ENCODE measurements around the gene DMD. TPM values are rescaled to one million over a fixed set of nuclear protein-coding genes. Genes with fewer than 3 reads are reported as not detected.

The DMD gene
- polyA plus RNA-seq, 3 donors, result 0.23 TPM; not detected in 2

DNA sequence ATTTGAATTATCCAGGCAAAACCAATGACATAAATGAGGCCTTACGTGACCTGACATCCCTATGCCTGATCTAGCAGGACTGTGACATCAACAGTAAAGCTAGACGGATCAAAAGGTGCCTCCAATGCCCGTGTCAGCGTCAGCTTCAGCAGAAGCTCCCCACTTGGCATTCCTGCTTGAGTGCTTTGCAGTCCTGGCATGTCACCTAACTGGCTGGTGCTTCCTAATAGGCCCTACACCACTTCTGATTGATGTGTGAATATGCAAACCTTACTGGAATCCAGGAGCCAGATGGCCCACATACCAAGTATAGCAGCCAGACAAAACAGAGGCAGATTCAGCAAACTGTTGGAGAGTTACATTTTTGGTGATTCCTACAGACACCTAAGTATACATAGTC lies 224.2 kb downstream of the DMD start:
- Mint-ChIP-seq H3K9me3 (peaks cover 0 to 2% (median 0%) of the 10 kb centered on the region in 7 donors), H3K27me3 (ENCODE audit: low read depth in 3 of 3) (no peaks in the 10 kb centered on the region), H3K4me1 (no peaks in the 10 kb centered on the region), H3K27ac (no peak overlapping the region), H3K36me3 (no peaks in the 10 kb centered on the region), H3K4me3 (no peak overlapping the region)
- Histone ChIP-seq H4K20me1 (ENCODE audit: insufficient read depth, low read length) (no peaks in the 10 kb centered on the region), H3K4me3 (replicated peaks in 1 of 3; ENCODE audit: low read depth in 2 of 3, low read length in 3 of 3) (no peak overlapping the region), H3K4me2 (replicated peaks; ENCODE audit: extremely low read depth, low read length, poor library complexity, severe bottlenecking) (no peak overlapping the region), H3K79me2 (ENCODE audit: insufficient read depth, low read length) (no peaks in the 10 kb centered on the region), H3K9me3 (replicated peaks in 1 of 2; ENCODE audit: control insufficient read depth in 1 of 2, insufficient read depth in 1 of 2, low read length in 2 of 2) (no peaks in the 10 kb centered on the region), H3K27me3 (ENCODE audit: control insufficient read depth in 2 of 2, insufficient read depth in 2 of 2, low read length in 2 of 2) (no peaks in the 10 kb centered on the region), H3K9ac (ENCODE audit: insufficient read depth, low read length, poor library complexity, severe bottlenecking) (no peak overlapping the region), H3K36me3 (replicated peaks in 1 of 2; ENCODE audit: control insufficient read depth in 1 of 2, insufficient read depth in 2 of 2, low read length in 2 of 2) (no peaks in the 10 kb centered on the region), H2AFZ (ENCODE audit: insufficient read depth, low read depth, low read length, poor library complexity, severe bottlenecking) (no peak overlapping the region), H3K27ac (ENCODE audit: low read depth in 1 of 2, low read length in 2 of 2) (no peak overlapping the region), H3K4me1 (ENCODE audit: control insufficient read depth in 1 of 2, insufficient read depth in 2 of 2, low read length in 2 of 2) (no peaks in the 10 kb centered on the region)
- TF ChIP-seq, protein P1, sequence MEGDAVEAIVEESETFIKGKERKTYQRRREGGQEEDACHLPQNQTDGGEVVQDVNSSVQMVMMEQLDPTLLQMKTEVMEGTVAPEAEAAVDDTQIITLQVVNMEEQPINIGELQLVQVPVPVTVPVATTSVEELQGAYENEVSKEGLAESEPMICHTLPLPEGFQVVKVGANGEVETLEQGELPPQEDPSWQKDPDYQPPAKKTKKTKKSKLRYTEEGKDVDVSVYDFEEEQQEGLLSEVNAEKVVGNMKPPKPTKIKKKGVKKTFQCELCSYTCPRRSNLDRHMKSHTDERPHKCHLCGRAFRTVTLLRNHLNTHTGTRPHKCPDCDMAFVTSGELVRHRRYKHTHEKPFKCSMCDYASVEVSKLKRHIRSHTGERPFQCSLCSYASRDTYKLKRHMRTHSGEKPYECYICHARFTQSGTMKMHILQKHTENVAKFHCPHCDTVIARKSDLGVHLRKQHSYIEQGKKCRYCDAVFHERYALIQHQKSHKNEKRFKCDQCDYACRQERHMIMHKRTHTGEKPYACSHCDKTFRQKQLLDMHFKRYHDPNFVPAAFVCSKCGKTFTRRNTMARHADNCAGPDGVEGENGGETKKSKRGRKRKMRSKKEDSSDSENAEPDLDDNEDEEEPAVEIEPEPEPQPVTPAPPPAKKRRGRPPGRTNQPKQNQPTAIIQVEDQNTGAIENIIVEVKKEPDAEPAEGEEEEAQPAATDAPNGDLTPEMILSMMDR (IDR thresholded peaks at IDR 0.05), result no peak
- 100% methylated on average over 1 of the region's 4 CpGs for WGBS (ENCODE audit: insufficient coverage)
- intact Hi-C loops (cut with micrococcal nuclease), result no loop called here
- no peak for DNase-seq

DNA sequence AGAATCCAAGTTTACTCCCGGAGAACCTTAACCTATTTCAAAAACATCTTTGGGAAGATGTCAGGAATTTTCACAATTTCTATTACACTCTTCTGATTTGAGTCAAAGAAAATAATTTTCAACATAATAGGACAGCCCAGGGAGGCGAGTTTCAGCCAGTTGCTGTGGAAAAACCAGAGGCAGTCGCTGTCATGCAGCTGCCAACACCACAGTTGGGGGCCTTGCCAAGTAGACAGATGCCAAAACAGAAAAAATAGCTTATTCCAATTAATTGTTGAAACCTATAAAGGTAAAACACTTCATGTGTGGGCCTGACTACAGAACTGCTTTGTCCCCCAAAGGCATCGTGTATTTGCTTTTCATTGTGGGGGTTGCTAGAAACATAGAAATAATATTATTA lies 225.8 kb downstream of the DMD start:
- Histone ChIP-seq H2AFZ (ENCODE audit: insufficient read depth, low read depth, low read length, poor library complexity, severe bottlenecking) (no peak overlapping the region), H3K79me2 (ENCODE audit: insufficient read depth, low read length) (no peaks in the 10 kb centered on the region), H3K9me3 (replicated peaks in 1 of 2; ENCODE audit: control insufficient read depth in 1 of 2, insufficient read depth in 1 of 2, low read length in 2 of 2) (no peaks in the 10 kb centered on the region), H3K27me3 (ENCODE audit: control insufficient read depth in 2 of 2, insufficient read depth in 2 of 2, low read length in 2 of 2) (no peaks in the 10 kb centered on the region), H3K36me3 (replicated peaks in 1 of 2; ENCODE audit: control insufficient read depth in 1 of 2, insufficient read depth in 2 of 2, low read length in 2 of 2) (no peaks in the 10 kb centered on the region), H3K4me3 (replicated peaks in 1 of 3; ENCODE audit: low read depth in 2 of 3, low read length in 3 of 3) (no peak overlapping the region), H3K27ac (ENCODE audit: low read depth in 1 of 2, low read length in 2 of 2) (no peak overlapping the region), H3K4me2 (replicated peaks; ENCODE audit: extremely low read depth, low read length, poor library complexity, severe bottlenecking) (no peak overlapping the region), H3K9ac (ENCODE audit: insufficient read depth, low read length, poor library complexity, severe bottlenecking) (no peak overlapping the region), H3K4me1 (ENCODE audit: control insufficient read depth in 1 of 2, insufficient read depth in 2 of 2, low read length in 2 of 2) (no peaks in the 10 kb centered on the region), H4K20me1 (ENCODE audit: insufficient read depth, low read length) (no peaks in the 10 kb centered on the region)
- no peaks in the 10 kb centered on the region for H3K4me1 Mint-ChIP-seq
- H3K36me3 Mint-ChIP-seq, result no peaks in the 10 kb centered on the region
- no peak overlapping the region for H3K27ac Mint-ChIP-seq
- DNase-seq, result no peak
- no peak overlapping the region for H3K4me3 Mint-ChIP-seq
- intact Hi-C loops (cut with micrococcal nuclease), result no loop called here
- H3K27me3 Mint-ChIP-seq (ENCODE audit: low read depth in 3 of 3), result no peaks in the 10 kb centered on the region
- H3K9me3 Mint-ChIP-seq, result peaks cover 0 to 2% (median 0%) of the 10 kb centered on the region in 7 donors
- WGBS (ENCODE audit: insufficient coverage), result no CpG with 5 or more reads among the region's 4 CpGs
- TF ChIP-seq, protein P1 (IDR thresholded peaks at IDR 0.05), result no peak

All from CD14-positive monocyte (primary cell).